ENCODE data around the gene MLLT6.

The MLLT6 gene

DNA sequence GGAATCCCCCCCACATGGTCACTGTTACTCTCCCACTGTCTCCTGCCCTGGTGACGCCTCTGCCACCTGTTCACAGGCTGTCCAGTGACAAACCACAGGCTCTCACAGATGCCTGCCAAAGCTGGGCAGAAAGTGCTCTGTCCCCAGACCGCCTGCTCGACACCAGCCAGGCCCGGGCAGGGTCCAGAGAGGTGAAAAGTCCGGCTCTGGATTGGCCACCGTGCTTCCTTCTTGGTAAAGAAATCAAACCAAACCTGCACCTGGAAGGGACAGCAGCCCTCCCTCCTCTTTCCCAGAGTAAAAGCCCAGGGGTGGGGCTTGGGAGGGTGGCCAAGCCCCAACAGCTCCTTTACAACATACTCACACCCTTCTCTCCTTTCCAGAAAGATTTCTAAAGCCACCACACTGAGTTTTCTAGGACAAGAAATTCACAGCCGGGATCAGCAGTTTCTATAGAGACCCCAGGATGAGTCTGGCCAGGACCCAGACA, 36.9 kb downstream of the MLLT6 start:
- DNase-seq (ENCODE audit: low read depth in 2 of 2) = no peak

DNA sequence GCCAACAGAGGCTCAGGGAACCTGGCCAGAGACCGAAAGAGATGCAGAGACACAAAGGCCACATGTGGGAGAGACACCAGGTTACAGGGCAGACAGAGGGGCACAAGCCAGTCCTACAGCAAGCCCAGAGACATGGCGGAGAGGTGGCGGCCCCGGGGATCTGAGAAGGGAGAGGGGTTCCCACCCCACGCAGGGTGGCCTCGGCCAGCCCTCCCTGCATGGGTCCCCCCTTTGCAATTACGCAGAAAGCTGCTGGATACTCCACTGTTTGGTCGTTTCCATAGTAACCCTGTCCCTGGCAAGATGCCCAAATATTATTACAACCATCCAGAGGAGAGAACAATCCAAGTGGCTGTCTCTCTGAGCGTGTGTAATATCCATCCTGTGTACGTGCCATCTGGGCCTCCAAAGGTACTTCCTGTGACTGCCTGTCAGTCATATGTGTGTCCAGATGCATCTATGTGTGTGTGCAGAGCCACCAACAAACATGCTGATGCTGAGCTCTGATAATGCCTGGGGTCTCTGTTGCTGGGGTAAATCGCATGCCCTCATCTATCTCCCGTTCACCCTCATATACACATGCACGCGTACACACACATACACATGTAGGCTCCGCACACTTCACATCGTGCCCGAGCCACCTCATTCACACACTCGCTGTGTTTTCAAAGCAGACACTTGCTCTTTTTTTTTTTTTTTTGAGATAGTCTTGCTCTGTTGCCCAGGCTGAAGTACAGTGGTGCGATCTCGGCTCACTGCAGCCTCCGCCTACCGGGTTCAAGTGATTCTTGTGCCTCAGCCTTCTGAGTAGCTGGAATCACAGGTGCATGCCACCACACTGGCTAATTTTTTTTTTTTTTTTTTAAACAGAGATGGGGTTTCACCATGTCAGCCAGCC, 37.6 kb downstream of the MLLT6 start:
- DNase-seq (ENCODE audit: low read depth in 2 of 2) = no peak

DNA sequence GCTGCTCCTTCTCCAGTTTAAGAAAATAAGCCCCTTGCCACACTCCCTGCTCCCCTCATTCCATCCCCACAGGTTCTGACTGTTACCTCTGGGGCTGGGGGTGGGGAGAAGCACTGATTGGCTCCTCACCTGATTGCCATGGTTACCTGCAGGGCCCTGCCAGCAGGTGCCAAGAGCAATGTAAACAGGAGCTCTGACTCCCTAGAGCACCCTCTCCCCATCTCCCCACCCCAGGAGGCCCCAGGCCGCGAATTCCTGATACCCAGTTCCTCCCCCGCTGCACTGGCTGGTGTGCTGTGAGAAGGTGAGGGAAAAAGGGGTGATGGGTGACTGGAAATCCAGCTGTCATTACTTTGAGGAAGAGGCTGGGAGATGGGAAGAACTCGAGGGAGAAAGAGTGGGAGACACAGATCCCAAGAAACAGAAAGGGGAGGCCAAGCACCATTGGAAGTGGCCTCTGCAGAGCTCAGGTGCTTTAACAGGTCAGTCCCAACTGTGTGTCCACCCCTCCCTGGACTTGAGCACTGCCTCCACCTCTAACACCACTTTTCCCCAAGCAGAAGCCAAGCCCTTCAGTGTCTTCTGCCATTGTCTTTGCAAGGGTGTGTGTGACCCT, 38.6 kb downstream of the MLLT6 start:
- DNase-seq (ENCODE audit: low read depth in 2 of 2) = no peak

DNA sequence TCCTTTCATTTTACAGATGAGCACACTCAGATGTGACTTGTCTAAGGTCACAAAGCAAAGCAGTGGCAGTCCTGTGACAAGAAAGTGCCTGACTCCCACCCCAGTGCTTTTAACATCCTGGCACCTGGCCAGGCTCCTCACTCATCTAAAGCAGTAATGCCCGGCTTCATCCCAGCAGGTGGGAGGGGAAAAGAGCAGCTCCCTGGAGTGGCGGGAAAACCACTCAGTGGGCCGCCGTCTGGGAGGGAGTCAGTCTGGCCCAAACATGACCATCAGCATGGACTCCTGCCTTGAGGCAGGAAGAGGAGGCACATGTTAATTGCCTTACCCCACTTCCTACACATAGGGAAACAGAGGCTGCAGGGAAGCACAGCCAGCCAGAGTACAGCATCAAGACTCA, 40.5 kb downstream of the MLLT6 start:
- DNase-seq (ENCODE audit: low read depth in 2 of 2) = no peak

DNA sequence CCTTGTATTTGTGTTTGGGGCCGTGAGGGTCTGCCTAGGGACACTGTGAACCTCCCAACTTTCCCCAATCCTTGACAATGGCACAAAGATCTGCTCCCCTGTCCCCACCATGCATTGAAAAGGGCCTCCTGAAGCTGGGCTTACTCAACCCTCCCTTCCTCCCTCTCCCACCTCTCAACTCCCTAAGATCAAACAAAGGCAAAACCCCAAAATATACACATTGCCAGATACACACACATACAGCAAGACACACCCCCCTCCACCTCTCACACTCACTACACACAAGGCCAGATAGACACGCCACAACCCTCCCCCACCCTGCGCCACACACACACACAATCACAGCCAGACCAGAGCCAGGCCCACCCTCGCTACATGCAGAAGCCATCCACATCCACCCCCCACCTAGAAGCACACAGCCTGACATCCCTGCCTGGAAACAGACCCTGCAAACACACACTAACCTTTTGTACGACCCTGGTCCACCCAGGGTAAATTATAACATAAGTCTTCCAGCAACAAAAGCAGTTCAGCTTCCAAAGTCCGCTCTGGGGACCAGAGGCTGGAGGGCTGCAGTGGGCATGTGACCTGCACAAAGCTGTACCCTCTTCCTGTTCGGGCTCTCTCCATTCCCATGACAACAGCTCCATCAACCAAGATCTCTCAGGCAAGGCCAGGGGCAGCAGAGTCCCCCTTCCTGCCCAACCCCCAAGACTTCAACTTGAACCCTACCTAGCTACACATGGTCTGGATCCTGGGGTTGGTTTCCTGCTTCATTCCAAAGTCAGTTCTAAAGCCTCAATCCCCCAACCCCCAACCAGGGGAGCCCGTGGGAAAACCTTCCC, 41.2 kb downstream of the MLLT6 start:
- DNase-seq (ENCODE audit: low read depth in 2 of 2) = no peak

DNA sequence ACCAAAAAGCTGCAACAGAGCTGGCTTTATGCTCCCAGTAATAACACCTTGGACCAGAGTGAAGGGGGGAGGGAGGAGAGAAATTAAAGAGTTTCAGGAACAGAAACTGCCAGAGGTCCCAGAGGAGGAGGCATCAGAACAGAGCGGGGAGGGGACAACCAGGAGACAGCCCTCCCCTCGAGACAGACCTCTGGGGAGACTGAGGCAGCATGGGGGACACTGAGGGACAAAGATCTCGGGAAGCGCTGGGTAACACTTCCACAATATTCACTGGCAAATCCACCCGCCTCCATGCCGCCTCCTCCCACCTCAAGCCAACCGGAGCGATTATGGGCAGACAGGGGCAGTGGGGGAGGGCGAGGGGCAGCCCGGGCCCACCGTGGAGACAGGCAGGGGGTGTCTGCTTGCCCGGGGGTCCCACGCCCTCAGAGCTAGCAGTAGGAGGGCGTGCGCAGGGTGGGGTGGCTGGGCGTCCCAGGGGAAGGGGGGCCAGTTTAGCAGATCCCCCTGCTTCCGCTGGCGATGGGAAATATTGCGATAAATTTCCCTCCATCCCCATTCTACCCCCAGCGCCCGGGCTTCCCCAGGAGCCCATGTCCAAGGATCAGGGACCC, 41.9 kb downstream of the MLLT6 start:
- DNase-seq (ENCODE audit: low read depth in 2 of 2) = no peak

DNA sequence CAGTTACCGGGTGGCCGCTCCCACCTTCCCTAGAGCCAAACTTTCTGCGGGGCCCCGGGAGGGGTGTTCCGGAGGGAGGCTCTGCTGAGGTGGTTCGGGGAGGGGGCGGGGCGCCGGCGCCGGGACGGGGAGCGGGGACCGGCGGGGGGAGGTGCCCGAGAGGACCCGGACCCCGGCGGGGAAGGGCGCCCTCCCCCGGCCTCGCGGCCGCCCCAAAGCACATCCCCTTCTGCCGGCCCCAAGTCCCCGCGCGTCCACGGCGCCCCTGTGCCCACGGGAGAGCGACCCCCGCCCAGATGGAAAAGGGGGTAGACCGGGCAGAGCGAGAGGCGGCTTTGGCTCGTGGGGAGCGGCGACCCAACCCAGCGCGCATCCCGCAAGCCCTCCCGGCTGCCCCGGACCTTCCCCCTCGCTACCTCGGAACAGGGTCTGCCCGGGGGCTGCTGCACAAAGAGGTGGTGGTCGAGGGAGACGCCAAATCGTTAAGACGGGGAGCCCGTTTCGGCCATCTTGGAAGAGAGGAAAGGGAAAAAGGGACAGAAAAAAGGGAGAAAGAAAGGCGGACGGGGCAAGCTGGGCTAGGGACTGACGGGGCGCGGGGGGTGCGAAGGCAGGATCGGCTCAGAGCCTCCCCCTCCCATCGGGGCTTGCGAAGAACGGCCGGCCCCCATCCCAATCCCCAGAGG, 42.5 kb downstream of the MLLT6 start:
- DNase-seq (ENCODE audit: low read depth in 2 of 2) = no peak

DNA sequence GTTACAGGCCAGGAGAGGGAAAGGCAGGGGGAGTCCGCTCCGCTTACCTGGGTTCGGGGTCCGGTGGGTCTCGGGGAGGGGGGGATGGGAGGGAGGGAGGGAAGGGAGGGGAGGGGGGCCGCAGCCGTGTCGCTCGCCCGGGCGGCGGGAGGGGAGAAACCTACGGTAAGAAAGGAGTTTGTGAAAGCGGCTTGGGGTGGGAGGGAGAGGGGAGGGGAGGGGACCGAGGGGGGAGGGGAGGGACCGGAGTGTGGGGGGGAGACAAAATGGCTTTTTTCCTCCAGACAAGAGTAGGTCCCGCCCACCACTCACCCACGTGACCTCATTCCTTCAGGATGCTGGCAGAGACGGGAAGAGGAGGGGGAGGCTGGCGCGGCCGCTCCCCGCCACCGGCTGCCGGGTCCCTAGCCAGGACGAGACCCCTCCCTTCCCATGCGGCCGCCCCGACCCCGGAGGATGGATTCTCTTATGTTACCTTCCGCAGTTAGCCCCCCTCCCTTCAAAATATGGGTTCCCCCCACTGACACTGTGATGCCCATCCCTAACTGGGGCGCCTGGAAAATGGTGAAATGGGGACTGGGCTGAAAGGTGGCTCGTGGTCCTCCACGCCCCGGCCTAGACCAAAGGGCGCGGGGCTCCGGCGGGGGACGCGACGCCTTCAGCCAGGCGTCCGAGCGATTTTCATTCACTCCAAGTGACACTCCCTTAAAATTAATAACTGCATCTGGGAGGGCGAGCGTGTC, 43.2 kb downstream of the MLLT6 start, which contains the start of gene PCGF2:
Gene PCGF2, minus strand, starts transcription at position 188 of the 743 bp plus-strand sequence. CDS start 7,934 bp downstream, outside the sequence.
- DNase-seq (ENCODE audit: low read depth in 2 of 2) = no peak

DNA sequence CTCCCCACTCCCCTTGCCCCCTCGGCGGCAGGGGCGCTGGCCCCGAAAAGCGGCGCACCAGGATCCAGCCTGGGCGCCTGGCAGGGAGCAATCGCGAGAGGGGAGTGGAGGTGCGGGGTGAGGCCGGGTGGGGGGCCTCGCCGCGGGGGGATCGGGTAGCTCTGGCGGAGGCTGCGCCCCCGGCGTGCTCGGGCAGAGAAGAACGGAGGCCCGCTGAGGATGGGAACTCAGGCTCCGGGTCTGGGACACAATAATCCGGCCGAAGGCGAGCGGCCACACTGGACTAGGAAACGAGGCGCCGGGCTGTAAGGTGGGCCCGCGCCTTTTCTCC, 43.8 kb downstream of the MLLT6 start:
- no peak for DNase-seq (ENCODE audit: low read depth in 2 of 2)

DNA sequence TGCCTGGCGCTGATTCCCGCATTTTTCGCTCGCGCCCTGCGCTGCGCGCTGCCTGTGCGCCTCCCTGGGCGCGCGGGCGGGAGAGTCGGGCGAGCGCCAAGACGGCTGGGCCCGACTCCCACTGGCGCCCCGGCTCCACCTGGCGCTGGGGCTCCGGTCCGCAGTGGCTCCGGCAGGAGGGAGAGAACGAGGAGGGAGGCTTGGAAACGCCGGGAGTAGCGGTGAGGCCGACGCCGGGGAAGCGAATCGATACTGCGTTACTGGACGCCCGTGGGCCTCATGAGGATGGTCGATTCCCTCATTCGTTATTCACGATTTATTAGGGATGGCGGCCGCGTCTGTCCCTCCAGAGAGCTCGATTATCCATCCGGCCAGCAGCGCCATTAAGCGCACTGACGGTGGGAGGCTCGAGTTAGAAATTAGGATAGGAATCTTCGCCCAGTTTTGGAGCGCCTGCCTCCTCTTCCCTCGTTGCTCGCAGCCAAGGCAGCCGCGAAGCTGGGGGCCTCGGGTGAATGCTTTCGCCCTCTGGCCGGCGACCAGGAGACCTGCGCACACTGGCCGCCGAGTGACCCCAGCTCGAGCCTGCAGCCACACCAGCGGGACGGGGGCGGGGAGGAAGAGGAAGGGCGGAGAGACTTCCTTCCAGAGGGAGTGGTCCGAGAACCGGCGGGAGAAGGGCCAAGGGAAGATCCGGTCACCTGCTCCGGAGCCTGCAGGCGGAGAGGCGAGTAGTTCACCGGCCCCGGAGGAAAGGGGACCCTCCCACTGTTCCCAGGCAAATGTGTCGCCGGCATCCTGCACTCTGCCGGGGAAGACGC, 44.4 kb downstream of the MLLT6 start:
- no peak for DNase-seq (ENCODE audit: low read depth in 2 of 2)

DNA sequence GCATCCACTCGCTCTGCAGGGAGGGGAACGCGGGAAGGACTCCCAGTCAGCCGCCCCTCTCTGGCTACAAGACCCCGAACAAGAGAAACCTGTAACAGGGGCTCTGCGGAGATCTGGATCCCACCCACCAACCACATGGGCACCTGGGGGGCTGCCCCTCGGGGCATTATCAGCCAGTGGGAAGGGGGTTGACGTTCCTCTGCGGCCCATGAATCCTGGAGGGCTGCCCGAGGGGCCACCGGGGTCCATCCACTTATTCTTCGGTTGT, 44.9 kb downstream of the MLLT6 start:
- no peak for DNase-seq (ENCODE audit: low read depth in 2 of 2)

DNA sequence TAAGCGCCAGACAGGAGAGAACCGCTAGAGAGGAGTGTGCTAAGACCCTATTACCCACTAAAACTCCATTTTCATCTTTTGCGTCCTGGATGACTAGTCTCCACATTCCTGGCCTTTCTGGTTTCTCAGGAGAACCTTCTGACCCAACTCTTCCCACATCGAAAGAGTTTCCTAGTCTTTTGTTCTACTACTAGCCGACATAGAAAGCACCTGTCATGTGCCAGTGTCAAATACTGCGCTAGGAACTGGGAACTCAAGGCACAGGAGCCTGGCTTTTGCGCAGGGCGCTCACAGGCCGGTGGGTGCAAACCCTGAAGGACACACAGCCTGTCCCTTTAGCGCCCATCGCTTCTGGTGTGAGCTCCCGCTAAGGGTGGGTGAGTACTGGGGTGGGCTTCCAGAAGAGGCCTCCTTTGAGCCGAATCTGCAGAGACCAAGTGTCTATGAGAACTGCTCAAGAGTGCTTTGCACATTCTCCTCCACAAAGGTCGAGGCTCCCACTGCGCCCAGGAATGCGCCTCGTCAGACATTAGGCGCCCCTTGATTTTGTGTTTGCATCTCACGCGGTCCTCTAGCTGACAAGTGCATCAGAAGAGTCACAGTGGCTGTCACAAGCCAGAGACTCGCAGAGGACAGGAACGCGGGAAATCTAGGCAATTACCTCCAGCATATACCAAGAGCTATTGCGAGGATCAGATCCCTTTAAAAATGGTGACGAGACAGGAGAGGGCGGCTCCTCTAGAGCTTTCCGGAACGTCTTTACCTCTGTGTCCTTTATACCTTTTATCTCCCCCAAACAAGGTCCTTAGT, 45.4 kb downstream of the MLLT6 start:
- no peak for DNase-seq (ENCODE audit: low read depth in 2 of 2)

DNA sequence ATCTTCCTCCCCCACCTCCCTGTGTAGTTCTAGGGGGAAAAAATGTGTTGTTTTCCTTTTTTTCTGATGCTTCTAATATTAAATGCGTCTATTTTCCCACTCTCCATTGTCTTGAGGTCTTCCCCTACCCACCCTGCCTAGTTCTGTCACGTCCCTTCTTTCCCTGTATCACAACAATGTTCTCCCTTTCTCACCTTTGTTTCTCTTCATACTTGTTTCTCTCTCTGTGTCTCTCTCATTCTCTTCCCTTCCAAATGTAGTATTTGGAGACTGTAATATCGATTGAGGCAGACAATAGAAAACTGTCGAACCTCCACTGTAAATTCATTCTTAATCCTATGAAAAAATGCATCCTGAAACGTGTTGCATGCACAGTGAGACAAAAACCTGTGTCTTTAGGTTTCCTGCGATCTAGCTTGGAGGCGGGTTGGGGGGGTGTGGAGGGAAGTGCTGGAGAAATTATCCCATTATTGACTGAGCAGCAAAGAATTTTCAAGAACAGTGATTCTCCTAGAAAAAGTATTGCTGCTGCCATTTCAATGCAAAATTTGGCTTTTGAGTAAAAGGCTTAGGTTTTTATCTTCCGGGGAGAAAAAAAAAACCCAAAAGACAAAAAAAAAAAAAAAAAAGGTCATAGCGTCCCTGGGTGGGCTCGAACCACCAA, 46.2 kb downstream of the MLLT6 start:
- DNase-seq (ENCODE audit: low read depth in 2 of 2) = no peak

DNA sequence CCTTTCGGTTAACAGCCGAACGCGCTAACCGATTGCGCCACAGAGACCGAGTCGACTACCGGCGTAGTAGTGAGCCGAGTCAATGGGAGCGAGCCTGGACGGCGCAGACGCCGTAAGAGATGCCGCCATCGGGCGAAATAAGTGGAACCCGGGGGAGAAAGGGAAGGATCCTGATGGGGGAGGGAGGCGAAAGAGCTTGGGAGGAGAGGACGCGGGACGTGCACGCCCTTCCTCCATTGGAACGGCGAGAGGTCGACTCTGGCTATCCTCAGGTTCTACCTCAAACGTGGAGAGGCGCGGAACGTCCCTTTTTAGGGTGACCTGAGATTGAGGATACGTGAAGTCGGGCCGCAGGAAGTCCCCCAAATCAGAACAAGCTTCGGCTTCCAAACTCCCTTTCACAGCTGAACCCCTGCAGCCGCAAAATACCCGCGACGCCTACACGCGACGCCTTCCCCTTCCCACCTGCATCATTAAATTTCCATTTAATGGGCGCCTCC, 46.8 kb downstream of the MLLT6 start:
- DNase-seq (ENCODE audit: low read depth in 2 of 2) = peak; percentile 48 to 52

DNA sequence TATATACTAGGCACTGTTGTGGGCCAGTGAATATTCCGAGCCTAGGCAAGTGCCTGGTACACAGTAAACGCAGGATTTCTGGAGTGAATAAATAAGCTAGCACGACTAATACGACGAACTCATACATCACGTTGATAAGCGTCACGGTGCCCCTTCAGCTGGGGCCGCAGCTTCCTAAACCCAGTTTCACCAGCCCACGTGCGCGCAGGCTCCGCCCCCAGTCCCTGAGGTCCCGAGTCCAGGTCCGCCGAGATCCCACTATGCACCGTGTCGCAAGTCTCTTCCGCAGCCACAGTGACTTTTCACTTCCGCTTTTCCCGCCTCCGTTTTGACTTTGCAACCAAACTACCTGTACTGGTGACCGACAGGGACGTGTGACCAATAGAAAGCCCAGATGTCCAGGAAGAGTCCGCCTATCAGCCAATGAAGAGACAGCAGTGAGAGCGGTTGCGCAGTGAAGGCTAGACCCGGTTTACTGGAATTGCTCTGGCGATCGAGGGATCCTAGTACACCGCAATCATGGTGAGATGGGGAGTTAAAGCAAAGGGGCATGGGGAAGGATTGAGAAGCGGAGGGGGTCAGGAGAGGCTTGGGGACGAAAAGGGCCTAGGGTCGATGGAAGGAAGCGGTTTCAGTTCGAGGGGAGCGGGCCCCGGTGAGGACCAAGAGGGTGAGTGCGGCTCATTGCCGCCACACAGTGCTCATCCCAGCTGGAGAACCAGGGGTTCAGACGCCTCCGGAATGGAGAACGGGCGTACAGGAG, 47.4 kb downstream of the MLLT6 start, which contains the start of gene PSMB3:
Gene PSMB3, plus strand, starts transcription at position 434 of the 763 bp plus-strand sequence. Its CDS starts 86 bp downstream, at position 520.
- peak; percentile 92 to 97 for DNase-seq (ENCODE audit: low read depth in 2 of 2)

DNA sequence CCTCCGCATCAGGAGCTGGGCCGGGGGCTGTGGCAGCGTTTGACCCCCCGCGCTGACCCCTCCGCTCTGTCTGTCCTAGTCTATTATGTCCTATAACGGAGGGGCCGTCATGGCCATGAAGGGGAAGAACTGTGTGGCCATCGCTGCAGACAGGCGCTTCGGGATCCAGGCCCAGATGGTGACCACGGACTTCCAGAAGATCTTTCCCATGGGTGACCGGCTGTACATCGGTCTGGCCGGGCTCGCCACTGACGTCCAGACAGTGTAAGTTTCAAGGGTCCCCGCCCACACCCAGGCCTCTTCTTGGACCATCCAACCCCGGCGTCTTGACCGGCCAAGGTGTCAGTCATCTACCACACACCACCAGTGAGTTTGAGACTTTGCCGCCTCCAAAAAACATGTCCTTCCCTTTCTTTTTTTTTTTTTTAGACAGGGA, 48.0 kb downstream of the MLLT6 start:
- DNase-seq (ENCODE audit: low read depth in 2 of 2) = no peak

DNA sequence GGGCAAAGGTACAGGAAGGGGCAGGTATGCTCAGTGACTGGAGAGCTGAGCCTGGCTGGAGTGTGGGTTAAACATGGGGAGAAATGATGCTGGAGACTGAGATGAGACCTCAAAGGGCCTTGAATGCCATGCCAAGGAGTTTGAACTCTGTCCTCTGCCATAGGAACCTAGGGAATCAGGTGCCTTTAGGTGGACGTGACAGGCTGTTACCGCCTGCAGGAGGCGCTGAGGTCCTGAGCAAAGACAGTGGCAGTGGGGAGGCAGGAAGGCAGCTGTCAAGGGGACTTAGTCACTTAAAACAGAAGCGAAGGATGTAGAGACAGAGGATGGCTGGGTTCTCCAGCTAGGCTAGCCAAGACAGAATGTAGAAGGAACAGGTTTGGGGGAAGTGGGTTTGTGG, 56.5 kb downstream of the MLLT6 start:
- DNase-seq (ENCODE audit: low read depth in 2 of 2) = no peak

Measured in stimulated activated CD8-positive, alpha-beta memory T cell treated with anti-CD3 and anti-CD28 coated beads, Interleukin-15, amount 100 ng/mL, for 4 hours (primary cell).